ENCODE measurements around the gene NTM. TPM values are rescaled to one million over a fixed set of nuclear protein-coding genes. Genes with fewer than 3 reads are reported as not detected.

The NTM gene
- total RNA-seq, 1 experiment from 2014 or later, result not detected

DNA sequence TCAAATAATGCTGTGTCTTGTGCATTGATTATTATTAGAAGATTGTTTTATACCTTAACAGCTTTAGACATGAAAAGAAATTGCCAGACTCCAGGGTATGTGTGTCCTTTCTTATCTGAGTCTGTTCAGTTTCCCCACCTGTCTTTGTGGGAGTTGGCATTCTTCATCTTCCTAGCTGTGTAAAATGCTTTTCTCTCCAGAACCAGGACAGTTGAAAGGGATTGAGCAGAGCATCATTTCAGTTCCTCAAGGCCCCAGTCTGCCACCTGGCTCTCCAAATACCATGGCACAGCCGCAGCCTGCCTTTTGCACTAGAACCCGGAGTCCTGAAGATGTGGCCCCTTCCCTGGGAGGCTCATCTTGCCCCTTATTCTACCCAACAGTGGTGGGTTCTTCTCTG, 851.9 kb downstream of the NTM start:
- H3K36me3 ChIP-seq (ENCODE audit: control insufficient read depth in 1 of 2, insufficient read depth in 2 of 2, low read length in 2 of 2), result no peaks in the 10 kb centered on the region
- DNase-seq (ENCODE audit: low read depth, low spot score) (no peak), ATAC-seq (no peak)
- H3K9me2 ChIP-seq (ENCODE audit: insufficient read depth), result no peaks in the 10 kb centered on the region
- ChIA-PET POLR2A (no interaction called here), CTCF (no interaction called here), RAD21 (ENCODE audit: low non-redundant PET in 1 of 2, low total read pairs in 2 of 2, uncharacterized antibody in 2 of 2, unreplicated experiment in 2 of 2) (no interaction called here)
- intact Hi-C loops (cut with micrococcal nuclease), result no loop called here
- BruUV-seq (replicated peaks), result no TSS peak
- TF ChIP-seq, protein P1, sequence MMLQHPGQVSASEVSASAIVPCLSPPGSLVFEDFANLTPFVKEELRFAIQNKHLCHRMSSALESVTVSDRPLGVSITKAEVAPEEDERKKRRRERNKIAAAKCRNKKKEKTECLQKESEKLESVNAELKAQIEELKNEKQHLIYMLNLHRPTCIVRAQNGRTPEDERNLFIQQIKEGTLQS (IDR thresholded peaks at IDR 0.05), result no peak
- TF ChIP-seq ZFX (IDR thresholded peaks at IDR 0.05) (no peak), FOSL1 (IDR thresholded peaks at IDR 0.05; ENCODE audit: low read depth) (no peak), POLR2AphosphoS5 (IDR thresholded peaks at IDR 0.05; ENCODE audit: low read depth, low read length) (no peak), ZNF274 (IDR thresholded peaks at IDR 0.05; ENCODE audit: low read depth, low read length) (no peak), YY1 (IDR thresholded peaks at IDR 0.05; ENCODE audit: extremely low read depth, insufficient replicate concordance, low read depth, low read length) (no peak), EZH2phosphoT487 (IDR thresholded peaks at IDR 0.05; ENCODE audit: borderline replicate concordance) (no peak), ELF1 (IDR thresholded peaks at IDR 0.05; ENCODE audit: borderline replicate concordance, low read depth) (no peak), SP1 (IDR thresholded peaks at IDR 0.05; ENCODE audit: low read depth) (no peak), SRF (IDR thresholded peaks at IDR 0.05; ENCODE audit: low read depth) (no peak)
- TF ChIP-seq, protein P2, sequence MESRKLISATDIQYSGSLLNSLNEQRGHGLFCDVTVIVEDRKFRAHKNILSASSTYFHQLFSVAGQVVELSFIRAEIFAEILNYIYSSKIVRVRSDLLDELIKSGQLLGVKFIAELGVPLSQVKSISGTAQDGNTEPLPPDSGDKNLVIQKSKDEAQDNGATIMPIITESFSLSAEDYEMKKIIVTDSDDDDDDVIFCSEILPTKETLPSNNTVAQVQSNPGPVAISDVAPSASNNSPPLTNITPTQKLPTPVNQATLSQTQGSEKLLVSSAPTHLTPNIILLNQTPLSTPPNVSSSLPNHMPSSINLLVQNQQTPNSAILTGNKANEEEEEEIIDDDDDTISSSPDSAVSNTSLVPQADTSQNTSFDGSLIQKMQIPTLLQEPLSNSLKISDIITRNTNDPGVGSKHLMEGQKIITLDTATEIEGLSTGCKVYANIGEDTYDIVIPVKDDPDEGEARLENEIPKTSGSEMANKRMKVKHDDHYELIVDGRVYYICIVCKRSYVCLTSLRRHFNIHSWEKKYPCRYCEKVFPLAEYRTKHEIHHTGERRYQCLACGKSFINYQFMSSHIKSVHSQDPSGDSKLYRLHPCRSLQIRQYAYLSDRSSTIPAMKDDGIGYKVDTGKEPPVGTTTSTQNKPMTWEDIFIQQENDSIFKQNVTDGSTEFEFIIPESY (IDR thresholded peaks at IDR 0.05; ENCODE audit: extremely low read depth, insufficient replicate concordance, low read length), result no peak
- TF ChIP-seq, protein P3, sequence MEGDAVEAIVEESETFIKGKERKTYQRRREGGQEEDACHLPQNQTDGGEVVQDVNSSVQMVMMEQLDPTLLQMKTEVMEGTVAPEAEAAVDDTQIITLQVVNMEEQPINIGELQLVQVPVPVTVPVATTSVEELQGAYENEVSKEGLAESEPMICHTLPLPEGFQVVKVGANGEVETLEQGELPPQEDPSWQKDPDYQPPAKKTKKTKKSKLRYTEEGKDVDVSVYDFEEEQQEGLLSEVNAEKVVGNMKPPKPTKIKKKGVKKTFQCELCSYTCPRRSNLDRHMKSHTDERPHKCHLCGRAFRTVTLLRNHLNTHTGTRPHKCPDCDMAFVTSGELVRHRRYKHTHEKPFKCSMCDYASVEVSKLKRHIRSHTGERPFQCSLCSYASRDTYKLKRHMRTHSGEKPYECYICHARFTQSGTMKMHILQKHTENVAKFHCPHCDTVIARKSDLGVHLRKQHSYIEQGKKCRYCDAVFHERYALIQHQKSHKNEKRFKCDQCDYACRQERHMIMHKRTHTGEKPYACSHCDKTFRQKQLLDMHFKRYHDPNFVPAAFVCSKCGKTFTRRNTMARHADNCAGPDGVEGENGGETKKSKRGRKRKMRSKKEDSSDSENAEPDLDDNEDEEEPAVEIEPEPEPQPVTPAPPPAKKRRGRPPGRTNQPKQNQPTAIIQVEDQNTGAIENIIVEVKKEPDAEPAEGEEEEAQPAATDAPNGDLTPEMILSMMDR (IDR thresholded peaks at IDR 0.05 in 2 of 3, conservative IDR thresholded peaks at IDR 0.05 in 1 of 3; ENCODE audit: borderline replicate concordance in 1 of 3, insufficient read depth in 1 of 3, low read depth in 2 of 3, low read length in 2 of 3), result no peak
- TF ChIP-seq, protein P4, sequence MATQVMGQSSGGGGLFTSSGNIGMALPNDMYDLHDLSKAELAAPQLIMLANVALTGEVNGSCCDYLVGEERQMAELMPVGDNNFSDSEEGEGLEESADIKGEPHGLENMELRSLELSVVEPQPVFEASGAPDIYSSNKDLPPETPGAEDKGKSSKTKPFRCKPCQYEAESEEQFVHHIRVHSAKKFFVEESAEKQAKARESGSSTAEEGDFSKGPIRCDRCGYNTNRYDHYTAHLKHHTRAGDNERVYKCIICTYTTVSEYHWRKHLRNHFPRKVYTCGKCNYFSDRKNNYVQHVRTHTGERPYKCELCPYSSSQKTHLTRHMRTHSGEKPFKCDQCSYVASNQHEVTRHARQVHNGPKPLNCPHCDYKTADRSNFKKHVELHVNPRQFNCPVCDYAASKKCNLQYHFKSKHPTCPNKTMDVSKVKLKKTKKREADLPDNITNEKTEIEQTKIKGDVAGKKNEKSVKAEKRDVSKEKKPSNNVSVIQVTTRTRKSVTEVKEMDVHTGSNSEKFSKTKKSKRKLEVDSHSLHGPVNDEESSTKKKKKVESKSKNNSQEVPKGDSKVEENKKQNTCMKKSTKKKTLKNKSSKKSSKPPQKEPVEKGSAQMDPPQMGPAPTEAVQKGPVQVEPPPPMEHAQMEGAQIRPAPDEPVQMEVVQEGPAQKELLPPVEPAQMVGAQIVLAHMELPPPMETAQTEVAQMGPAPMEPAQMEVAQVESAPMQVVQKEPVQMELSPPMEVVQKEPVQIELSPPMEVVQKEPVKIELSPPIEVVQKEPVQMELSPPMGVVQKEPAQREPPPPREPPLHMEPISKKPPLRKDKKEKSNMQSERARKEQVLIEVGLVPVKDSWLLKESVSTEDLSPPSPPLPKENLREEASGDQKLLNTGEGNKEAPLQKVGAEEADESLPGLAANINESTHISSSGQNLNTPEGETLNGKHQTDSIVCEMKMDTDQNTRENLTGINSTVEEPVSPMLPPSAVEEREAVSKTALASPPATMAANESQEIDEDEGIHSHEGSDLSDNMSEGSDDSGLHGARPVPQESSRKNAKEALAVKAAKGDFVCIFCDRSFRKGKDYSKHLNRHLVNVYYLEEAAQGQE (IDR thresholded peaks at IDR 0.05; ENCODE audit: low read depth), result no peak
- no peak overlapping the region for H2AFZ ChIP-seq (ENCODE audit: low read depth, low read length, poor library complexity, severe bottlenecking)
- no peaks in the 10 kb centered on the region for H3K4me1 ChIP-seq (ENCODE audit: control insufficient read depth in 1 of 2, insufficient read depth in 2 of 2, low read length in 2 of 2)
- H3K9me3 ChIP-seq (ENCODE audit: control insufficient read depth in 1 of 2, insufficient read depth in 1 of 2, low read depth in 1 of 2, low read length in 2 of 2), result peaks cover 7 to 23% of the 10 kb centered on the region in 2 experiments; a peak in 2 of 4 replicates
- H3K4me3 ChIP-seq (replicated peaks in 1 of 2; ENCODE audit: low read depth in 1 of 2, low read length in 2 of 2), result no peak overlapping the region
- no peaks in the 10 kb centered on the region for H3K79me2 ChIP-seq (ENCODE audit: insufficient read depth, low read length)
- H3K9ac ChIP-seq (ENCODE audit: low read length), result no peak overlapping the region
- no peaks in the 10 kb centered on the region for H4K20me1 ChIP-seq (ENCODE audit: insufficient read depth)
- no peaks in the 10 kb centered on the region for H3K27me3 ChIP-seq (ENCODE audit: insufficient read depth, low read length)
- H3K4me2 ChIP-seq (ENCODE audit: low read length), result no peak overlapping the region
- no peak overlapping the region for H3K27ac ChIP-seq (ENCODE audit: low read depth, low read length)

All from HCT116 (cell line).